ENCODE measurements around the gene SORBS2. TPM values are rescaled to one million over a fixed set of nuclear protein-coding genes. Genes with fewer than 3 reads are reported as not detected.
"Not testable (repeated sequence)": the region's sequence is repeated elsewhere in the genome, so short reads cannot be mapped to it uniquely, and the experiment has no call there.

The SORBS2 gene
- total RNA-seq, 1 donor, result 1.7 TPM

DNA sequence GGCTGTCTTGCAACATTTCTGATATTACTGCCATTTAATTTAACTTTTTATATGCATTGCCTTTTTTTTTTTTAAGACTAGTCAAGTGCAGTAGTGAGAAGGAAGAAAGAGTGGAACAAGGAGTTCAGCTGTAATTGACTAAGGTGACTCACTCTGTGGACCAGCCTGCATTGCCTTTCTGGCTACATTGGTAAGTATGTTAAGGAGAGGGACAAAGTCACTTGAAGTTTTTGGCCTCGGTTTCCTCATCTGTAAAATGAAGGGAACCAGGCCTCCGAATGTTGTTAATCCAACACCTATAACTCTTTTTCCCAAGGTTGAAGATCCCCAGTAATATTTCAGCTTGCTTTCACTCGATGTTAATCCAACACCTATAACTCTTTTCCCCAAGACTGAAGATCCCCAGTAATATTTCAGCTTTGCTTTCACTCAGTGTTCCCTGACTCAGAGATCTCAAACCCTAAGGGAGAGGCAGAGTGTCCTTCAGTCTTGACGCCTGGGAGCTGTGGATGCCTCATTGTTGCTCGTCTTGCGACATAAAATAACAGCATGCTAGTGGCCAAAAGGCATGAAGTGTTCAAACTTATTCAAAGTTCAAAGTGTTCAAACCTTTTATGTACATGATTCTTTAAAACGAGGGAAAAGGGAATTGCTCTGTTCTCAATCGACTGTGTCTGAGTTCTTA, 102.0 kb downstream of the SORBS2 start:
- H3K4me3 ChIP-seq (ENCODE audit: low read depth, low read length), result no peak overlapping the region
- no peak for DNase-seq (ENCODE audit: low read depth)
- TF ChIP-seq, protein P1, sequence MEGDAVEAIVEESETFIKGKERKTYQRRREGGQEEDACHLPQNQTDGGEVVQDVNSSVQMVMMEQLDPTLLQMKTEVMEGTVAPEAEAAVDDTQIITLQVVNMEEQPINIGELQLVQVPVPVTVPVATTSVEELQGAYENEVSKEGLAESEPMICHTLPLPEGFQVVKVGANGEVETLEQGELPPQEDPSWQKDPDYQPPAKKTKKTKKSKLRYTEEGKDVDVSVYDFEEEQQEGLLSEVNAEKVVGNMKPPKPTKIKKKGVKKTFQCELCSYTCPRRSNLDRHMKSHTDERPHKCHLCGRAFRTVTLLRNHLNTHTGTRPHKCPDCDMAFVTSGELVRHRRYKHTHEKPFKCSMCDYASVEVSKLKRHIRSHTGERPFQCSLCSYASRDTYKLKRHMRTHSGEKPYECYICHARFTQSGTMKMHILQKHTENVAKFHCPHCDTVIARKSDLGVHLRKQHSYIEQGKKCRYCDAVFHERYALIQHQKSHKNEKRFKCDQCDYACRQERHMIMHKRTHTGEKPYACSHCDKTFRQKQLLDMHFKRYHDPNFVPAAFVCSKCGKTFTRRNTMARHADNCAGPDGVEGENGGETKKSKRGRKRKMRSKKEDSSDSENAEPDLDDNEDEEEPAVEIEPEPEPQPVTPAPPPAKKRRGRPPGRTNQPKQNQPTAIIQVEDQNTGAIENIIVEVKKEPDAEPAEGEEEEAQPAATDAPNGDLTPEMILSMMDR (IDR thresholded peaks at IDR 0.05; ENCODE audit: insufficient read depth, low read depth, low read length), result no peak

- no peak overlapping the region for H3K4me3 ChIP-seq (ENCODE audit: low read depth, low read length)
- DNase-seq (ENCODE audit: low read depth), result peak; percentile 21
- TF ChIP-seq, protein P1 (IDR thresholded peaks at IDR 0.05; ENCODE audit: insufficient read depth, low read depth, low read length), result no peak
These were observed 103.6 kb downstream of the SORBS2 start for GRCh38 chr4:185708348-185708747.

- H3K4me3 ChIP-seq (ENCODE audit: low read depth, low read length); DNase-seq (ENCODE audit: low read depth): not testable (repeated sequence)
These were observed 104.4 kb downstream of the SORBS2 start for GRCh38 chr4:185707622-185708021.

GRCh38 chr4:185702147-185702663, 109.8 kb downstream of the SORBS2 start:
- H3K4me3 ChIP-seq (ENCODE audit: low read depth, low read length), result no peak overlapping the region
- TF ChIP-seq, protein P1 (IDR thresholded peaks at IDR 0.05; ENCODE audit: insufficient read depth, low read depth, low read length), result no peak
- no peak for DNase-seq (ENCODE audit: low read depth)

DNA sequence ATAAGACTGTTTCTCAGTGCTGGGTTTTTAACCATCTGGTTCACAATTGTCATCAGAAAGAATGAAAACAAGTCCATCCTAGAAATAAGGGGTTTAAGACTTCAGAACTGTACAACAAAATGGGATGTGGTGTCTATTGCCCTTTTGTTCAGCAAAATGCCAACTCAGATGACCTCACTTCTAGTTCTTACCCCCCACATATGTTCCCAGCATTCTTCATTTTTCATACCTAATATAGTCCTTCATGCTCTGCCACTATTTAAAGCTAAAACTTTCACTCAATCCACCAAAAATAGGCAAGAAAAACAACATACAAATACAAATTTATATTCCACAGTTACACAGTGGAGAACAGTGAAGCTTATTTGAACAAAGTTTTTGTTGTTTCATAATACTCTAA, 111.4 kb downstream of the SORBS2 start:
- TF ChIP-seq, protein P1 (IDR thresholded peaks at IDR 0.05; ENCODE audit: insufficient read depth, low read depth, low read length), result no peak
- no peak overlapping the region for H3K4me3 ChIP-seq (ENCODE audit: low read depth, low read length)
- DNase-seq (ENCODE audit: low read depth), result no peak

DNA sequence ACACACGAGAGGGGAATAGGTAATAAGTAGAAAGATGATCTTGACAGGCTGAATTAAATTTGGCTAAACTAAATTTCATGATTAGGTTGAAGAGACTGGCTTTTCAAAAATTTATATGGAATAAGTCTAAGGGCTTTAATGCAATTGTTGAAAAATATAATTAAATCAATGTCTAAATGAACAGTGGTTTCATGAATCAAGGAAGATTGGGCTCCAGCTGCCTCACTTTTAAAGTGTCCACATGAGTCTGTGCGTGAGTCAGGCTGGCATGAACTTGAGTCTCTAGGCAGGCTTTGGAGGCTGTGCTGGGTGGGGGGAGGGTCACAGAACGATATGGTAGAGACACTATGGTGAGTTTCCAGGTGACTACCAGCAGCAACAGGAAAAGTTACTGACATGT, 111.9 kb downstream of the SORBS2 start:
- H3K4me3 ChIP-seq (ENCODE audit: low read depth, low read length), result no peak overlapping the region
- DNase-seq (ENCODE audit: low read depth), result no peak
- TF ChIP-seq, protein P1 (IDR thresholded peaks at IDR 0.05; ENCODE audit: insufficient read depth, low read depth, low read length), result no peak

- no peak overlapping the region for H3K4me3 ChIP-seq (ENCODE audit: low read depth, low read length)
- TF ChIP-seq, protein P1 (IDR thresholded peaks at IDR 0.05; ENCODE audit: insufficient read depth, low read depth, low read length), result no peak
- DNase-seq (ENCODE audit: low read depth), result no peak
These were observed 114.5 kb downstream of the SORBS2 start for GRCh38 chr4:185697488-185697887.

All from fibroblast of villous mesenchyme (primary cell).